ENCODE measurements around the gene ZFR2. TPM values are rescaled to one million over a fixed set of nuclear protein-coding genes. Genes with fewer than 3 reads are reported as not detected.

The ZFR2 gene
- total and polyA plus RNA-seq, 10 of the 15 experiments (the other 5 are each of a cell fraction or from before 2014, with no cell fraction given) = 0.18 TPM; not detected in 9

DNA sequence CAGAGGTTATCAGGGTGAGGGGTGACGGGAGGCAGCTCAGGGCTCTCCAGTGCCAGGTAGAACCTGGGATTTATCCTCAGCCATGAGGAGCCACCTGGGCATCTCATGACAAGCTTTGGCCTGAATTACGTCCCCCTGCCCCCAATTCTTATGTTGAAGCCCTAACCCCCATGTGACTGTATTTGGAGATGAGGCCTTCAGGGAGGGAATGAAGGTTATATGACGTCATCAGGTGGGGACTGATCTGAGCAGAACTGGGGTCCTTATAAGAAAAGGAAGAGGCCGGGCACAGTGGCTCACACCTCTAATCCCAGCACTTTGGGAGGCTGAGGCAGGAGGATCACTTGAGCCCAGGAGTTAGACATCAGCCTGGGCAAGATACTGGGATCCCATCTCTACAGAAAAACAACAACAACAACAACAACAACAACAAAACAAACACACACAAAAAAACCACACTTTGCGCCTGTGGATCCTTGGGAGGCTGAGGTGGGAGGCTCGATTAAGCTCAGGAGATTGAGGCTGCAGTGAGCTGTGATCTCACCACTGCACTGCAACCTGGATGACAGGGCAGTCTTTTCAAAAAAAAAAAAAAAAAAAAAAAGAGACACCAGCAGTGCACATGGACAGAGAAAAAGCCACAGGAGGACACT is 18.4 kb downstream of the ZFR2 start:
- TF ChIP-seq IKZF1 (conservative IDR thresholded peaks at IDR 0.05) (no peak), ATF7 (IDR thresholded peaks at IDR 0.05; ENCODE audit: low read depth) (0 out of 2 replicates have a peak, but pooled peaks have one; percentile 19), RUNX3 (IDR thresholded peaks at IDR 0.05; ENCODE audit: low read length) (no peak)
- Histone ChIP-seq H3K4me3 (no peak overlapping the region), H4K20me1 (ENCODE audit: control insufficient read depth, insufficient read depth) (no peaks in the 10 kb centered on the region), H3K9me3 (replicated peaks; ENCODE audit: control insufficient read depth, insufficient read depth, low read length) (peaks cover 8% of the 10 kb centered on the region; the same call in 2 of the 3 replicates), H2AFZ (ENCODE audit: control insufficient read depth, low read depth, low read length) (no peak overlapping the region), H3K27me3 (replicated peaks in 1 of 2; ENCODE audit: control insufficient read depth in 2 of 2, insufficient read depth in 2 of 2, low read length in 1 of 2) (no peaks in the 10 kb centered on the region), H3K4me2 (ENCODE audit: control insufficient read depth, insufficient read depth) (no peak overlapping the region), H3K9ac (ENCODE audit: control insufficient read depth, insufficient read depth, low read length) (no peak overlapping the region), H3K4me1 (ENCODE audit: control insufficient read depth, insufficient read depth, low read length) (no peaks in the 10 kb centered on the region), H3K27ac (ENCODE audit: control insufficient read depth, insufficient read depth) (no peak overlapping the region), H3K79me2 (ENCODE audit: control insufficient read depth, insufficient read depth, low read length) (no peaks in the 10 kb centered on the region), H3K36me3 (ENCODE audit: control insufficient read depth in 2 of 2, insufficient read depth in 2 of 2, low read length in 1 of 2) (no peaks in the 10 kb centered on the region)
- DNase-seq (ENCODE audit: low read depth, low spot score) (no peak), FAIRE-seq (no peak), ATAC-seq (no peak)
- ChIA-PET CTCF (interaction anchor here (0.7 kb wide), 1 partner anchor 38 kb away, joined by 3 read pairs; no protein-coding TSS in a partner anchor), SMC1A (ENCODE audit: uncharacterized antibody, unreplicated experiment) (no interaction called here), RAD21 (ENCODE audit: unreplicated experiment) (no interaction called here), POLR2A (no interaction called here)
- WGBS (ENCODE audit: insufficient coverage, insufficient replicate concordance, low lambda C conversion rate, missing lambda C conversion rate) = 24% methylated on average over 6 of the region's 6 CpGs
- intact Hi-C loops (cut with micrococcal nuclease; ENCODE audit: unreplicated experiment) = no loop called here
- in situ Hi-C loops (cut with MboI) = no loop called here
- BruUV-seq (replicated peaks) = no TSS peak

DNA sequence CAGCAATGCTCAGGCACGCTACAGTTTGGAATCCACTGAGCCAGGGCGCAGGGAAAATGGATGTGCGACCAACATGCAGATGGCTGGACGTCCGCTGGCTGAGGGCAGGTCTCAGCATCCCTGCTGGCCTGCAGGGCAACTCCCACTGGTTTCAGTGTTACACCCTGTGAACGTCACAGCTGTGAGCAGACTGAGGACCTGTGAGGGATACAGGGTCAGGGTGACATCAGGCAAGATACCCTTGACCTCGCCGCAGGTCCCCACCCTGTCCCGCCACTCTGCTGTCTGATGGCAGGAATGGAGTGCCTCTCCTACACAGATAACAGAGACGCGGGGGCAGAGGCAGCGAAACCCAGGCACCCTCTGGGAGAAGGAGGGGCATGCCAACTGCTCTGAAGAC is 19.1 kb downstream of the ZFR2 start:
- ChIA-PET POLR2A (no interaction called here), CTCF (interaction anchor here (1.4 kb wide), 1 partner anchor 11 kb away, joined by 3 read pairs; no protein-coding TSS in a partner anchor), SMC1A (ENCODE audit: uncharacterized antibody, unreplicated experiment) (no interaction called here), RAD21 (ENCODE audit: unreplicated experiment) (no interaction called here)
- peaks cover 8% of the 10 kb centered on the region; the same call in 2 of the 3 replicates for H3K9me3 ChIP-seq (replicated peaks; ENCODE audit: control insufficient read depth, insufficient read depth, low read length)
- H2AFZ ChIP-seq (ENCODE audit: control insufficient read depth, low read depth, low read length) = no peak overlapping the region
- no peaks in the 10 kb centered on the region for H3K36me3 ChIP-seq (ENCODE audit: control insufficient read depth in 2 of 2, insufficient read depth in 2 of 2, low read length in 1 of 2)
- DNase-seq (ENCODE audit: low read depth, low spot score) (no peak), FAIRE-seq (no peak), ATAC-seq (no peak)
- no peak for TF ChIP-seq PAX5 (IDR thresholded peaks at IDR 0.05; ENCODE audit: borderline replicate concordance, low read depth, low read length)
- TF ChIP-seq, protein P1, sequence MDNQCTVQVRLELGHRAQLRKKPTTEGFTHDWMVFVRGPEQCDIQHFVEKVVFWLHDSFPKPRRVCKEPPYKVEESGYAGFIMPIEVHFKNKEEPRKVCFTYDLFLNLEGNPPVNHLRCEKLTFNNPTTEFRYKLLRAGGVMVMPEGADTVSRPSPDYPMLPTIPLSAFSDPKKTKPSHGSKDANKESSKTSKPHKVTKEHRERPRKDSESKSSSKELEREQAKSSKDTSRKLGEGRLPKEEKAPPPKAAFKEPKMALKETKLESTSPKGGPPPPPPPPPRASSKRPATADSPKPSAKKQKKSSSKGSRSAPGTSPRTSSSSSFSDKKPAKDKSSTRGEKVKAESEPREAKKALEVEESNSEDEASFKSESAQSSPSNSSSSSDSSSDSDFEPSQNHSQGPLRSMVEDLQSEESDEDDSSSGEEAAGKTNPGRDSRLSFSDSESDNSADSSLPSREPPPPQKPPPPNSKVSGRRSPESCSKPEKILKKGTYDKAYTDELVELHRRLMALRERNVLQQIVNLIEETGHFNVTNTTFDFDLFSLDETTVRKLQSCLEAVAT (IDR thresholded peaks at IDR 0.05) = no peak
- TF ChIP-seq SREBF2 (IDR thresholded peaks at IDR 0.05; ENCODE audit: low read length) = no peak
- no peak for TF ChIP-seq TCF12 (IDR thresholded peaks at IDR 0.05; ENCODE audit: low read depth, low read length)
- no peak for TF ChIP-seq BRCA1 (IDR thresholded peaks at IDR 0.05; ENCODE audit: low read depth, low read length)
- no peak for TF ChIP-seq SMC3 (IDR thresholded peaks at IDR 0.05; ENCODE audit: borderline replicate concordance, low read length)
- no peak for TF ChIP-seq NR2C2 (IDR thresholded peaks at IDR 0.05; ENCODE audit: borderline replicate concordance, control insufficient read depth, insufficient read length, low read depth)
- TF ChIP-seq MEF2A (IDR thresholded peaks at IDR 0.05; ENCODE audit: insufficient read depth, low read depth, low read length) = no peak
- no peak for TF ChIP-seq SMAD1 (IDR thresholded peaks at IDR 0.05; ENCODE audit: low read depth, partially characterized antibody)
- no peak for TF ChIP-seq SPI1 (IDR thresholded peaks at IDR 0.05; ENCODE audit: borderline replicate concordance, insufficient read depth, low read depth, low read length)
- WGBS (ENCODE audit: insufficient coverage, insufficient replicate concordance, low lambda C conversion rate, missing lambda C conversion rate) = 33% methylated on average over 12 of the region's 12 CpGs
- H3K4me2 ChIP-seq (ENCODE audit: control insufficient read depth, insufficient read depth) = no peak overlapping the region
- in situ Hi-C loops (cut with MboI) (no loop called here), intact Hi-C loops (cut with micrococcal nuclease; ENCODE audit: unreplicated experiment) (no loop called here)
- no peaks in the 10 kb centered on the region for H4K20me1 ChIP-seq (ENCODE audit: control insufficient read depth, insufficient read depth)
- H3K27ac ChIP-seq (ENCODE audit: control insufficient read depth, insufficient read depth) = no peak overlapping the region
- H3K27me3 ChIP-seq (replicated peaks in 1 of 2; ENCODE audit: control insufficient read depth in 2 of 2, insufficient read depth in 2 of 2, low read length in 1 of 2) = no peaks in the 10 kb centered on the region
- no peaks in the 10 kb centered on the region for H3K4me1 ChIP-seq (ENCODE audit: control insufficient read depth, insufficient read depth, low read length)
- H3K9ac ChIP-seq (ENCODE audit: control insufficient read depth, insufficient read depth, low read length) = no peak overlapping the region
- no peak overlapping the region for H3K4me3 ChIP-seq
- no peaks in the 10 kb centered on the region for H3K79me2 ChIP-seq (ENCODE audit: control insufficient read depth, insufficient read depth, low read length)
- no TSS peak for BruUV-seq (replicated peaks)
